Skeletal muscle satellite cell (primary cell): ENCODE results near the gene NF2.

Experiments
- H3K27me3 ChIP-seq: 2 replicates; pipeline ENCODE4 v1.7.0; 2013; ENCODE audit warnings: low read length; ENCODE audit not compliant: control insufficient read depth, insufficient read depth
- H3K36me3 ChIP-seq: 2 replicates; pipeline ENCODE4 v1.7.0; 2013; ENCODE audit warnings: mild to moderate bottlenecking, control low read depth, low read length; ENCODE audit not compliant: insufficient read depth
- H3K4me1 ChIP-seq: 2 replicates; pipeline ENCODE4 v1.7.0; 2013; ENCODE audit warnings: low read length; ENCODE audit not compliant: control insufficient read depth, insufficient read depth
- H3K4me2 ChIP-seq: 2 replicates; pipeline ENCODE4 v1.7.0; 2013; ENCODE audit warnings: mild to moderate bottlenecking, low read length
- H3K4me3 ChIP-seq: 2 replicates; pipeline ENCODE4 v1.7.0; 2013; ENCODE audit warnings: low read length
- H3K9ac ChIP-seq: 2 replicates; pipeline ENCODE4 v1.7.0; 2013; ENCODE audit warnings: mild to moderate bottlenecking, low read depth, low read length, moderate library complexity
- H3K9me3 ChIP-seq: replicated peaks from 2 replicates; pipeline ENCODE4 v1.7.0; 2013; ENCODE audit warnings: mild to moderate bottlenecking, control low read depth, low read length

NF2 gene

DNA sequence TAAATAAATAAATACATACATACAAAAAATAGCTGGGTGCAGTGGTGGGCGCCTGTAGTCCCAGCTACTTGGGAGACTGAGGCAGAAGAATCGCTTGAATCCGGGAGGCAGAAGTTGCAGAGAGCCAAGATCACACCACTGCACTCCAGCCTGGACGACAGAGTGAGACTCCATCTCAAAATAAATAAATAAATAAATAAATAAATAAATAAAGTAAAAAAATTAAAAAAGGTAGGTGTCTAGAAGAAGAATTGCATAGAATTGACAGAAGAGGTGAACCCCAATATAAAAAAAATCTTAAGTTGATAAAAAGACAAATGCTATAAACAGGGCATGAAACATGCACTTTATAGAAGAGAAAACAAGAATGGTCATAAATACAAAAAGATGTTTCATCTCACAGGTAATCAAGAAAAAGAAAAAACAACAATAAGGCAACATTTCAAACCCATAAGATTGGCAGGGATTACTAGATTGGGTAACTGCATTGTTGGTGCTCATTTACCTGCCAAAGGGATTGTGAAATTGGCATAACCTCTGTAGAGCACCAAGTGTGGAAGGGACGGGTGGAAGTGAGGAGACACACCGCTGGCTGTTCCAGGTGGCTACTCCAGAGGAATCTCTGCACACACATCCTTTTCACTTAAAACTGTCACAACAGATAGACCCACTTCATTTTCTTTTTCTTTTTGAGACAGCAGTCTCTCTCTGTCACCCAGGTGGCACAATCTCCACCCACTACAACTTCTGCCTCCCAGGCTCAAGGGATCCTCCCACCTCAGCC lies 44.7 kb downstream of the NF2 start:
- Histone ChIP-seq H3K9me3 (no peaks in the 10 kb centered on the region), H3K27me3 (no peaks in the 10 kb centered on the region), H3K4me1 (peaks cover 7% of the 10 kb centered on the region), H3K4me3 (no peak overlapping the region), H3K4me2 (no peak overlapping the region), H3K9ac (no peak overlapping the region), H3K36me3 (peaks cover 49% of the 10 kb centered on the region)

DNA sequence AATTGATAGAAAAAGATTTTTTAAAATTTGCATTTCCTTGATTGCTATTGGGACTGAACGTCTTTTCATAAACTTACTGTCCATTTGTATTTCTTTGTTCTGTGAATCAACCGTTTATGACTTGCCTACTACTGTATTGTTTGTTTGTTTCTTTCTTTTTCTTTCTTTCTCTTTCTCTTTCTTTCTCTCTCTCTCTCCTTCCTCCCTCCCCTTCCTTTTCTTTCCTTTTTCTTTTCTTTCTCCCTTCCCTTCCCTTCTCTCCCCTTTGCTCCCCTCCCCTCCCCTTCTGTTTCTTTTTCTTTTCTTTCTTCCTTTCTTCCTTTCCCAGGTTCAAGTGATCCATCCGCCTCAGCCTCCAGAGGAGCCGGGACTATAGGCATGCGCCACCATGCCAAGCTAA lies 46.9 kb downstream of the NF2 start:
- Histone ChIP-seq H3K36me3 (peaks cover 57% of the 10 kb centered on the region), H3K4me3 (no peak overlapping the region), H3K9me3 (no peaks in the 10 kb centered on the region), H3K9ac (no peak overlapping the region), H3K27me3 (no peaks in the 10 kb centered on the region), H3K4me1 (peaks cover 2% of the 10 kb centered on the region), H3K4me2 (no peak overlapping the region)

DNA sequence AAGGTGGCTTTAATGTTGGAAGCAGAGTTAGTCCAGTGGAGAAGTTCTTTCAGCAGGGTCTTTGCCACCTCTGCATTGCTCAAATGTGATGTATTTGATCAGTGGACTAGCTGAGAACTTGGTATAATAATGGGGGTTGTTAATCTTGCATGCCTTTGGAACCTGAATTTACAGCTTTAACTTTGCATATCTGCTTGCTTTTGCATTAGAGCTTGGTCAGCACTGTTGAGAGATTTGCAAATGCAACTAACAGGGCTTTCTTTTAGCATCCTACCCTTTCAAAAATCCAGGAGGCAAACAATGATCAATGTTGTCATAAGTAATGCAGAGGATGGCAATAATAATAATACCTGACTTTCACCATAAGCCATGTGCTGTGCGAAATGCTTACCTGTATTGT lies 48.2 kb downstream of the NF2 start:
- no peak overlapping the region for H3K9ac ChIP-seq
- H3K36me3 ChIP-seq = peaks cover 46% of the 10 kb centered on the region
- no peak overlapping the region for H3K4me3 ChIP-seq
- H3K4me1 ChIP-seq = no peaks in the 10 kb centered on the region
- no peak overlapping the region for H3K4me2 ChIP-seq
- H3K9me3 ChIP-seq = no peaks in the 10 kb centered on the region
- no peaks in the 10 kb centered on the region for H3K27me3 ChIP-seq

DNA sequence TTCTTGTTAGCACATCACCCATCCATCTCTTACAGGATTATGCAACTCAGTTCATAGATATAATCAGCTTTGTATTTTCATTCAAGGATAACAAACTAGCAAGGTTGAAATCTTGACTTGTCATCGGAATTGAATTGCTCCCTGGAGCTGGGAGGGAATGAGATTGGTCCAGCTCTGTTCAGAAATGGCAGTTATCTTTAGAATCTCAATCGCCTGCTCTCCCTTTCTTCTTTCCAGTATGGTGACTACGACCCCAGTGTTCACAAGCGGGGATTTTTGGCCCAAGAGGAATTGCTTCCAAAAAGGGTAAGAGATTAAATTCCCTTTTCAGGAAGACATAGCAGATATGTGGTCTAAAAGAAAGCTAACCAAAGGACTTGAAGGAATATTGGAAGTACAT lies 51.0 kb downstream of the NF2 start:
- no peaks in the 10 kb centered on the region for H3K4me1 ChIP-seq

DNA sequence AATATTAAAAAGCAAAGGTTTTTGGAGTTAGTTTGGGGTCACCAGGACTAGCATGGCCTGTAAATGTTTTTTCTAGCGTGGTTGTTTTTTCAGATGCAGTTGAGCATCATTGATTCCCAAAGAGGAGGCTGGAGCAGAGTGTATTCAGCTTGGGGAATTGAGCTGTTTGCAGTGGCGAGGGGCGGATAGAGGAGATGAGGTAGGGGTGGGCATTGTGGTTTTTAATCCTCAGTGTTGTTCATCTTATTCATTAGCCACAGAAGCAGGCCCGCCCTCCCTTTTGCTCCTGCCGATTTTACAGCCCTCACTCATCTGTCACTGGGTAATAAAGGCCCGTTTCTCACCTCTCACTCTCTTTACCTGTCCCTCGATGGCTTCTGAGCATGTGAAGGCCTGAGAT lies 51.4 kb downstream of the NF2 start:
- Histone ChIP-seq H3K36me3 (peaks cover 57% of the 10 kb centered on the region), H3K4me2 (no peak overlapping the region), H3K9ac (no peak overlapping the region), H3K4me3 (no peak overlapping the region), H3K4me1 (no peaks in the 10 kb centered on the region), H3K9me3 (no peaks in the 10 kb centered on the region), H3K27me3 (no peaks in the 10 kb centered on the region)

More for the DNA sequence above, 51.0 kb downstream of the NF2 start:
- Histone ChIP-seq H3K27me3 (no peaks in the 10 kb centered on the region), H3K9me3 (no peaks in the 10 kb centered on the region), H3K9ac (no peak overlapping the region), H3K4me2 (no peak overlapping the region), H3K36me3 (peaks cover 53% of the 10 kb centered on the region), H3K4me3 (no peak overlapping the region)

DNA sequence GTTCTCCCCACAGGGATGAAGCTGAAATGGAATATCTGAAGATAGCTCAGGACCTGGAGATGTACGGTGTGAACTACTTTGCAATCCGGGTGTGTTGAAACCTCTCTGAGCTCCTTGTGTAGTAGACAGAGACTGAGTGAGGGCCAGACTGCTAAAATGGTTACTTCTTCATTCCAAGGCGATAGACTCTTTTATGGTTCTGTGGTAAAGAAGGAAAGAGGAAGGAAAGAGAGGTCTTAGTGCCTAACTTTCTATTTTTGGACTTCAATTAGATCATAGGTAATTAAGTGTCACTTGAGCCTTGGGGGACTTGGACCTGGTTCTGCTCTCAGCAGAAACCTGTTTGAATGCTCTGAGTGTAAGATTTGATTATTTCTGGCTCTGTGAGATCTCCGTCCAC lies 54.7 kb downstream of the NF2 start:
- no peaks in the 10 kb centered on the region for H3K9me3 ChIP-seq
- no peak overlapping the region for H3K4me2 ChIP-seq
- H3K36me3 ChIP-seq = peaks cover 59% of the 10 kb centered on the region
- H3K27me3 ChIP-seq = no peaks in the 10 kb centered on the region
- no peak overlapping the region for H3K4me3 ChIP-seq
- H3K4me1 ChIP-seq = peaks cover 15% of the 10 kb centered on the region
- no peak overlapping the region for H3K9ac ChIP-seq

DNA sequence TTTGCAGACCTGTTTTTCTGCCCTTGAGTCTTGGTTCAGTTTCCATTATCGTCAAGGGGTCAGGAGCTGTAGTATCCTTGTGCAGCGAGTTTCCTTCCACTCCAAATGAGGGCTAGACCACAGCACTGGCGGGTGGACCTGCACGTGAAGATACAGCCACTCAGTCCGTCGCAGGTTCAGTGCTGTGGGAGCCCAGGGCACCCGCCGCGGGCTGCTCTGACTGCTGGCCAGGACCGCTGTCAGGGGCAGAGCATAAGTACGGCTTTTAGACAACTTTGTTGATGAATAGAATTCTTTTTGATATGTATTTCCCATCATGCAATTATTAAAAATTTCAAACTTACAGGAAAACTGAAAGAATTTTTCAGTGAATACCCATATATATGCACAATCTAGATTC lies 56.6 kb downstream of the NF2 start:
- Histone ChIP-seq H3K4me2 (no peak overlapping the region), H3K27me3 (no peaks in the 10 kb centered on the region), H3K36me3 (peaks cover 68% of the 10 kb centered on the region), H3K9ac (no peak overlapping the region), H3K4me1 (peaks cover 15% of the 10 kb centered on the region), H3K4me3 (no peak overlapping the region), H3K9me3 (no peaks in the 10 kb centered on the region)

DNA sequence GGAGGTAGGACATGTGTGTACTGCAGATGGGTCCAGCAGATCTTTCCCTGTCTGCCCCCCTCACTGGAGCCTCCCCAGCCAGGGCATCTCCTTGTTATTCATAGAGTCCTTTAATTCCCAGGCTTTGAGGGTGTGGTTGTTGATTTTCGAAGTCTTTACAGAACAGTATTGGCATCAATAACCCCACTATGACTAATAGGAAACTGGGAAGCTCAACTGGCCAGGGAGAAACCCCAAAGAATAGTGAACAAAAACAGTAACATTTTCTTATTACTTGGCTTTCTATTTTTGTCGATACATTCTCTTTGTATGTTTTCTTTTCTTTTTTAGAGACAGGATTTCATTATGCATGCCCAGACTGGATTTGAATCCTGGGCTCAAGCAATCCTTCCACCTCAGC lies 57.9 kb downstream of the NF2 start:
- no peak overlapping the region for H3K9ac ChIP-seq
- peaks cover 66% of the 10 kb centered on the region for H3K36me3 ChIP-seq

DNA sequence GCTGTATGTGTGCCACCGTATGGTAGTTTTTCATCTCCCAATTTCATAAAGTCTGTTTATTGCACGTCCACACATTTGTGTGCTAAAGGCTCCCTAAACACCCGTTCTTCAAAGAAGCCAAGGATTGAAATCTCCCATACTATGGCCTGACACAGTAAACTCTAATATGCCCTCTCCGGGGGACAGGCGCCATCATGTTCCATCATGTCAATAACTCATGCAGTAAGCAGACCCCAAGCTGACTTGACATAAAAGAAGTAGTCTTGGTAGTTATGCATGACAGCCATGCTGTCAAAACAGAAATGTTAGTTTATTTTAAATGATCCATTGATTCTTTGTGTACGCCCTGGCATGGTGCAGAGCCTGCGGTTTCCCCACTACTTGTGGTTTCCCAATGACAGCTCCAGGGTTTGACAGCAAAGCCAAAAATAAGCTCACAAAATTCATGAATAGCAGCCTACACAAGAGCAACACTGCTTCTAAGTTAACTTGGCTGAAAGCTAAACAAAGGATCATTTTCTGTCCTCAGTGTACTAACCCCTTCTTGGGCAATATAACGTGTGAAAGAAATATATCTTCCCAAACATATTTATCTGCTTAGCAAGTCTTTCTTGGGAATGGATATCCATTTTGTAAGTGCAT lies 59.9 kb downstream of the NF2 start:
- H3K4me2 ChIP-seq = no peak overlapping the region
- no peak overlapping the region for H3K4me3 ChIP-seq
- no peaks in the 10 kb centered on the region for H3K27me3 ChIP-seq
- no peaks in the 10 kb centered on the region for H3K9me3 ChIP-seq
- no peak overlapping the region for H3K9ac ChIP-seq
- H3K36me3 ChIP-seq = peaks cover 63% of the 10 kb centered on the region
- peaks cover 15% of the 10 kb centered on the region for H3K4me1 ChIP-seq

More for the DNA sequence above, 57.9 kb downstream of the NF2 start:
- Histone ChIP-seq H3K27me3 (no peaks in the 10 kb centered on the region), H3K4me1 (peaks cover 15% of the 10 kb centered on the region), H3K4me3 (no peak overlapping the region), H3K4me2 (peak overlapping the region; percentile 12), H3K9me3 (no peaks in the 10 kb centered on the region)

DNA sequence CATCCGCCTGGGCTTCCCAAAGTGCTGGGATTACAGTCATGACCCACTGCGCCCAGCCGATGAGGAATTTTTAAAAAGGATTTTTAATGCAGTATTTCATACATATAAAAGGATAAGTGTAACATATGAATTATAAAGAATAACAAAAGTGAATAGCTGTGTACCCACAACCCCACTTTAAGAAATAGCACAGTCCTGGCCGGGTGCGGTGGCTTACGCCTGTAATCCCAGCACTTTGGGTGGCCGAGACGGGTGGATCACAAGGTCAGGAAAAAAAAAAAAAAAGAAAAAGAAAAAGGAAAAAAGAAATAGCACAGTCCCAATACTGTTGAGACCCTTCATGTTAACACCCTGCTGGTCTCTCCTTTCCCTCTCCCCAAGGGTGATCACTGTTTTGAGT lies 62.1 kb downstream of the NF2 start:
- Histone ChIP-seq H3K4me2 (no peak overlapping the region), H3K27me3 (no peaks in the 10 kb centered on the region), H3K4me1 (peaks cover 15% of the 10 kb centered on the region), H3K9me3 (no peaks in the 10 kb centered on the region), H3K4me3 (no peak overlapping the region), H3K9ac (no peak overlapping the region), H3K36me3 (peaks cover 59% of the 10 kb centered on the region)

DNA sequence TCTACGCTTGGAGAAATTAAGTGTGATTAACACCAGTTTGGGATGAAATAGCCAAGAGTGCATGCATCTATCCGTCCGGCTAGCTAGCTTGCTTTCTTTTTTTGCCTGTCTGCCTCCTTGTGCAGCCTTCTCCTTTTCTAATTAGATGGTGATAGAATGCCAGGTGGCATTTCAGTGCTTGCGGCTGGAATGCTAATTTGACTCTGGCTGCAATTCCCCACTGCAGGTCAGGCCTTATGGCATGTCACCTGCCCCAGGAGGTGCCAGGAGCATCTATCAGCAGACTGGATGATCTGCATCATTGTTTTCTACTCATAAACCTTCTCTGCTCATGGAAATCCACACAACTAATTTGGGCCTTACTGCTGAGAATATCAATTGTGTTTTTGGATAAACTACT lies 65.2 kb downstream of the NF2 start:
- Histone ChIP-seq H3K4me2 (no peak overlapping the region), H3K36me3 (peaks cover 64% of the 10 kb centered on the region), H3K27me3 (no peaks in the 10 kb centered on the region)

DNA sequence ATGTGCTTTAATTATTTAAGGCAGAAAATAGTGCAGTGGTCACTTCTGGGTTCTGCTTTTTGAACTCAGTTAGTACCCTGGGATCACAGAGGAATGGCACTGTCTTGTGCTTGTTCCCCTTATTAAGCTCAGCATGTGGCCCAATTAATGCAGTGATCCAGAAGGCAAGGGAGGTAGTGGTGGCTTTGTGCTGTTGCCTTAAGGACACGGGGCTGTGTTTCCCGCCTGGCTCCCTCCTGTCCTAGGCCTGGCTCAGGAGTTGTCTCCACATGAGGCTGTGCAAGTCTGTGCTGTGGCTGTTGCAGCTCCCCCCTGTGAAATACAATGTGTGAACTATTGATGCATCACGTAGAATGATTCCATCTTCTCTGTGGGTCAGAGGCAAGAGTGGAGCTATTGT lies 67.2 kb downstream of the NF2 start:
- H3K4me2 ChIP-seq = no peak overlapping the region
- H3K27me3 ChIP-seq = no peaks in the 10 kb centered on the region
- no peaks in the 10 kb centered on the region for H3K9me3 ChIP-seq
- no peaks in the 10 kb centered on the region for H3K4me1 ChIP-seq
- no peak overlapping the region for H3K4me3 ChIP-seq
- H3K36me3 ChIP-seq = peaks cover 69% of the 10 kb centered on the region
- H3K9ac ChIP-seq = no peak overlapping the region

More for the DNA sequence above, 65.2 kb downstream of the NF2 start:
- H3K4me3 ChIP-seq = no peak overlapping the region
- no peaks in the 10 kb centered on the region for H3K9me3 ChIP-seq
- no peak overlapping the region for H3K9ac ChIP-seq
- no peaks in the 10 kb centered on the region for H3K4me1 ChIP-seq
